ENCODE results near the gene RTF2.

GRCh38 chr20:56552911-56553629 is 84.6 kb downstream of the RTF2 start:
- TF ChIP-seq, protein P1, sequence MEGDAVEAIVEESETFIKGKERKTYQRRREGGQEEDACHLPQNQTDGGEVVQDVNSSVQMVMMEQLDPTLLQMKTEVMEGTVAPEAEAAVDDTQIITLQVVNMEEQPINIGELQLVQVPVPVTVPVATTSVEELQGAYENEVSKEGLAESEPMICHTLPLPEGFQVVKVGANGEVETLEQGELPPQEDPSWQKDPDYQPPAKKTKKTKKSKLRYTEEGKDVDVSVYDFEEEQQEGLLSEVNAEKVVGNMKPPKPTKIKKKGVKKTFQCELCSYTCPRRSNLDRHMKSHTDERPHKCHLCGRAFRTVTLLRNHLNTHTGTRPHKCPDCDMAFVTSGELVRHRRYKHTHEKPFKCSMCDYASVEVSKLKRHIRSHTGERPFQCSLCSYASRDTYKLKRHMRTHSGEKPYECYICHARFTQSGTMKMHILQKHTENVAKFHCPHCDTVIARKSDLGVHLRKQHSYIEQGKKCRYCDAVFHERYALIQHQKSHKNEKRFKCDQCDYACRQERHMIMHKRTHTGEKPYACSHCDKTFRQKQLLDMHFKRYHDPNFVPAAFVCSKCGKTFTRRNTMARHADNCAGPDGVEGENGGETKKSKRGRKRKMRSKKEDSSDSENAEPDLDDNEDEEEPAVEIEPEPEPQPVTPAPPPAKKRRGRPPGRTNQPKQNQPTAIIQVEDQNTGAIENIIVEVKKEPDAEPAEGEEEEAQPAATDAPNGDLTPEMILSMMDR (IDR thresholded peaks at IDR 0.05), result no peak
- TF ChIP-seq POLR2AphosphoS5 (IDR thresholded peaks at IDR 0.05; ENCODE audit: low read depth, low read length), result no peak
